ENCODE results near the gene TSPAN6.

DNA sequence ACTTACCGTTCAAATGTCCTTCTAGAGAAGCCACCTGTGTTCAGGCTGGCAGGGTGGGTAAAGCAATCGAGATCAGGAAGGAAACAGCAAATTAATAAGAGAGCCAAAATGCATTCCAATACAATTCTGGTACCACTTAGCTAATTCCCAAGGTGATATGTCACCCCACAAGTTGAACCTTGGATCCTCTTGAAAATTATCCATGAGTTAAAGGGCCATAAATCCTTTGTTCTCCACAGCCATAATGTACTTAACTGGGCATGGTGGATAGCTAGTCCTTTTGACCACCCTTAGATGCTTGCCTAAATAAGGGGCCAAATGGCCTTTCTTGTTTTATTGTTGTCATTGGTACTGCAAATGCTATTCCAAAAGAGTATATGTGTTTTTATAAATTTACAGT is 49.9 kb downstream of the TSPAN6 start:
- TF ChIP-seq TBP (CRISPR knock-in tag; IDR thresholded peaks at IDR 0.05) (no peak), ZNF598 (CRISPR knock-in tag; IDR thresholded peaks at IDR 0.05; ENCODE audit: borderline replicate concordance) (no peak), YY1 (IDR thresholded peaks at IDR 0.05; ENCODE audit: insufficient read depth, insufficient replicate concordance, low read depth, low read length) (no peak)

All from HepG2 (cell line).